WERI-Rb-1 (cell line): ENCODE results near the gene OBP2A.

ENCODE experiments used
- DNase-seq: peaks from one replicate; pipeline ENCODE4 v3.0.0-alpha.2; 2020
- H3K27ac ChIP-seq: fragments of 250-450 bp; sonication (Bioruptor Pico); 2 replicates; pipeline ENCODE4 v1.5.1; 2020; ENCODE audit warnings: mild to moderate bottlenecking, moderate library complexity
- H3K27me3 ChIP-seq: fragments of 250-450 bp; sonication (Bioruptor Pico); 2 replicates; pipeline ENCODE4 v1.5.1; 2021; ENCODE audit warnings: mild to moderate bottlenecking, low read depth, moderate library complexity; ENCODE audit not compliant: insufficient read depth, severe bottlenecking
- H3K36me3 ChIP-seq: fragments of 250-450 bp; sonication (Bioruptor Pico); 2 replicates; pipeline ENCODE4 v1.5.1; 2020; ENCODE audit warnings: mild to moderate bottlenecking, moderate library complexity
- H3K4me3 ChIP-seq: 2 replicates; pipeline ENCODE4 v1.5.1; 2011; ENCODE audit warnings: low read depth, mild to moderate bottlenecking, control low read depth, low read length
- H3K9me3 ChIP-seq: fragments of 250-450 bp; sonication (Bioruptor Pico); 2 replicates; pipeline ENCODE4 v1.5.1; 2021; ENCODE audit warnings: mild to moderate bottlenecking, moderate library complexity; ENCODE audit not compliant: severe bottlenecking
- TF ChIP-seq, protein P1 (sequence below): IDR thresholded peaks from 2 replicates; pipeline ENCODE4 v1.5.1; 2011; ENCODE audit warnings: low read depth, mild to moderate bottlenecking, control low read depth, inconsistent platforms, low read length

Gene OBP2A

DNA sequence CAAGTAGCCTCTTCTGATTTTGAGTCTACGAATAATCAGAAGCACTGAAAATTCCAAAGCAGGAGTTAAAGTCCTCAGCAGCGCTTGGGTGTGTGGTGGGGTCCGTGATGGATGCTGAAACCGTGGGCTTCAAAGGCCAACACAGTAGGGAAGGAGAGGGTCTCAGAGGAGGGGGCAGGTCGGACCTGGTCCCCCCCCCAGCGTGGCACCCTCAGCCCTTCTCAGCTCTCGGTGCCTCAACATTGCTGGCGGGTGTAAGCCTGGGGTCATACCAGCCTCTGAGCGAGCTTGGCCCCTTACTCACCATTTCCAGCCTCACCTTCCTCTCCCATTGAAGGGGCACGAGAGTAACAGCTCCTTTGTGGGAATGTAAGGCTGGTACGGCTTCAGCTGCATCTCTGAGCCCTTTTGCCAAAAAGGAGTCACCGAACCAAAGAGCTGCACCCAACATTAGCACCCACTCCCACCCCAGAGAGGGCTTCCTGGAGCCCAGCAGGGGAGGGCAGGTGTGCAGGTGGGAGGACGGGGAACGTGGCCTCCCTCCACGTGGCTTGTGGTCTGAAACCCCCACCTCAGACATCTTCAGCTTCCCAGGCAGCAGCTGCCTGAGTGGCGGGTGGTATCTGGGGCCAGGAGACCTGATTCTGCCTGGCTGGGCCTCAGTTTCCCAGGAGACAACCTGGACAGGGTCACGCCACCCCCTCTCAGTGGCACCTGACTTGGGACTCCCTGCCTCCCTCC, 31.4 kb upstream of the OBP2A start:
- TF ChIP-seq, protein P1, sequence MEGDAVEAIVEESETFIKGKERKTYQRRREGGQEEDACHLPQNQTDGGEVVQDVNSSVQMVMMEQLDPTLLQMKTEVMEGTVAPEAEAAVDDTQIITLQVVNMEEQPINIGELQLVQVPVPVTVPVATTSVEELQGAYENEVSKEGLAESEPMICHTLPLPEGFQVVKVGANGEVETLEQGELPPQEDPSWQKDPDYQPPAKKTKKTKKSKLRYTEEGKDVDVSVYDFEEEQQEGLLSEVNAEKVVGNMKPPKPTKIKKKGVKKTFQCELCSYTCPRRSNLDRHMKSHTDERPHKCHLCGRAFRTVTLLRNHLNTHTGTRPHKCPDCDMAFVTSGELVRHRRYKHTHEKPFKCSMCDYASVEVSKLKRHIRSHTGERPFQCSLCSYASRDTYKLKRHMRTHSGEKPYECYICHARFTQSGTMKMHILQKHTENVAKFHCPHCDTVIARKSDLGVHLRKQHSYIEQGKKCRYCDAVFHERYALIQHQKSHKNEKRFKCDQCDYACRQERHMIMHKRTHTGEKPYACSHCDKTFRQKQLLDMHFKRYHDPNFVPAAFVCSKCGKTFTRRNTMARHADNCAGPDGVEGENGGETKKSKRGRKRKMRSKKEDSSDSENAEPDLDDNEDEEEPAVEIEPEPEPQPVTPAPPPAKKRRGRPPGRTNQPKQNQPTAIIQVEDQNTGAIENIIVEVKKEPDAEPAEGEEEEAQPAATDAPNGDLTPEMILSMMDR: no peak
- no peak for DNase-seq
- Histone ChIP-seq H3K27ac (no peak overlapping the region), H3K27me3 (no peaks in the 10 kb centered on the region), H3K36me3 (no peaks in the 10 kb centered on the region), H3K4me3 (no peak overlapping the region), H3K9me3 (peaks cover under 1% of the 10 kb centered on the region)

DNA sequence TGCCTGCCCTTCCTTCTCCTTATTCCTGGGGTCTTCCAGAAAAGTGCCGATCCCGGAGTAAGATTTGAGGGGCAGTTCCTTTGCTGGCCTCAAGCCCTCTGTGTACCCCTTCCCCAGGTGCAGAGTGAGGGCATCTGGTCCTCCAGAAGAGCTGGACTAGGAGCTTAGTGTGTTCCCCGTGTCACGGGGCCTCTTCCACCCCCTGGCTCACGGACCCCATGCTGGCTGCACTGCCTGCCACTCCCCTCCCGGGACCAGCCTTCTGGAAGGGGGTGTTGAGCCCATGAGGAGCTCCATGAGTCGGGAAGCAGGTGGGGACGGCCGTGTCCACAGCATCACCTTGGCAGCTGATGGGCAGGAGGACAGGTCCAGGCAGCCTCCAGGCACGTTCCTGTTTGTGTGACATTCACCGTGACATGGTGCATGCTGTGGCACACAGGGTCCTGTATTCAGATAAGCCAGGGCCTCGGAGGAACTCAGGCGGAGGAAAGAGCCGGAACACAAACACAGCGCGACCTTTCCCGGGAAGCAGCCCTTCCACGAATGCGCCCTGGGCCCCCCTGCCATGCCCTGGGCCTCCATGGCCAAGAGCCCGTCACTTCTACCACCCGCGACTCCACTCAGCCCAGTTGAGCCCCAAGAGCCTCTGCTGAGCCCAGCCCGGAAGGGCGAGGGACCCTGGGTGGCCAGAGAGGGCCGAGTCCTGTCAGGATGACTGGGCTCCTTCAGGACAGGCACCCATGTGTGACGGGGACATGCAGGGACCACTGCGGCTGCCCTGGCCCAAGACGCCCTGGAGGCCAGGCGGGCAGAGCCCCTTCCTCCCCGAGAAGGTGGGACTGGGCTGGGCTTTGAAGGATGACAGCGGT, 30.6 kb upstream of the OBP2A start:
- no peak for DNase-seq
- Histone ChIP-seq H3K27me3 (no peaks in the 10 kb centered on the region), H3K27ac (no peak overlapping the region), H3K36me3 (no peaks in the 10 kb centered on the region), H3K9me3 (no peaks in the 10 kb centered on the region), H3K4me3 (no peak overlapping the region)
- TF ChIP-seq, protein P1: no peak

DNA sequence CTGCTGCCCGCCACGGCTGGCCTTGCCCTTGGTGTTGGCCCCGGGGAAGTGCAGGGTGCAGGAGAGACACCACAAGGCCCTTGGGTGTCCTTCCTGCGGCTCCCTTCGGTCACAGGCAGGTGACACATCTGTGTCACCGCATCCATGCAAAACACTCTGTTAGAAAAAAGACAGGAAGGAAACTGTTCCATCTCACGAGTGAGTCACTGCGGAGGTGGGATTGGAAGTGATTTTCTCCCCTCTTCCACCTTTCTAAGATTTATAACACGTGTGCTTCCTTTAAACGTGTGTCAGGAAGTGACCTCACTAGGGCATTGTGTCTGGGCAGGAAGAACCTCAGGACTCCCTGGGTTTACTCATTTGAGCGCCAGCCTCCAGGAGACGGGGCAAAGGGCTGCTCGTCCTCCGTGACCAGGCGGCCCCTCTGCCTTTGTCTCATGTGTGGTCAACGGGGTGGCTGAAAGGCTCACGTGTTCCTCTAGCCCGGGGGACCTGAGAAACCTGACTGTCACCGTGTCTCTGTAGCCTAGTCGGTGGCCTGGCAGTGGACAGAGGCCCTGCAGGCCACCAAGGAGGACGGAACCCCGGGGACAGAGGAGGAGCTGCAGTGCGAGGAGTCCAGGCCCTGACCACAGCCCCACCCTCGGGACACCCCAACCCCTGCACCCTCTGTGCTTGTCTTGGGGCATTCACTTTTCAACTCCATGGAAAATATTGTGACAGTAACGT, 29.6 kb upstream of the OBP2A start:
- Histone ChIP-seq H3K4me3 (no peak overlapping the region), H3K9me3 (no peaks in the 10 kb centered on the region), H3K27ac (no peak overlapping the region), H3K27me3 (no peaks in the 10 kb centered on the region), H3K36me3 (no peaks in the 10 kb centered on the region)
- TF ChIP-seq, protein P1: no peak
- no peak for DNase-seq

DNA sequence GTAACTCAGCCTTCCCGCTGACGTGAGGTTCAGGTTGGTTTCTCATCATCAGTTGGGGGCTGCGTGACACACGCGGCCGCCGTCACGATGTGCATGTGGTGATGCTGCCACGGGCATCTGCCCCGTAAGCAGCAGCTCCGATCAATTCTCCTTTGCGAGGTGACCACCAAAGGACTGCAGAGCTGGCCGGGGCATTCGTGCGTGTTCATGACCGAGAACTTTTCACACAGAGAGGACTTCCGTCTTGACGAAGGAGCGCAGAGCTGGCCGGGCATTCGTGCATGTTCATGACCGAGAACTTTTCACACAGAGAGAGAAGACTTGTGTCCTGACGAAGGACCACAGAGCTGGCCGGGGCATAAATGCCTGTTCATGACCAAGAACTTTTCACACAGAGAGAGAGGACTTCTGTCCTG, 28.5 kb upstream of the OBP2A start:
- TF ChIP-seq, protein P1: no peak
- no peaks in the 10 kb centered on the region for H3K36me3 ChIP-seq
- H3K27me3 ChIP-seq: no peaks in the 10 kb centered on the region
- DNase-seq: no peak
- no peak overlapping the region for H3K27ac ChIP-seq
- H3K4me3 ChIP-seq: no peak overlapping the region
- H3K9me3 ChIP-seq: no peaks in the 10 kb centered on the region

DNA sequence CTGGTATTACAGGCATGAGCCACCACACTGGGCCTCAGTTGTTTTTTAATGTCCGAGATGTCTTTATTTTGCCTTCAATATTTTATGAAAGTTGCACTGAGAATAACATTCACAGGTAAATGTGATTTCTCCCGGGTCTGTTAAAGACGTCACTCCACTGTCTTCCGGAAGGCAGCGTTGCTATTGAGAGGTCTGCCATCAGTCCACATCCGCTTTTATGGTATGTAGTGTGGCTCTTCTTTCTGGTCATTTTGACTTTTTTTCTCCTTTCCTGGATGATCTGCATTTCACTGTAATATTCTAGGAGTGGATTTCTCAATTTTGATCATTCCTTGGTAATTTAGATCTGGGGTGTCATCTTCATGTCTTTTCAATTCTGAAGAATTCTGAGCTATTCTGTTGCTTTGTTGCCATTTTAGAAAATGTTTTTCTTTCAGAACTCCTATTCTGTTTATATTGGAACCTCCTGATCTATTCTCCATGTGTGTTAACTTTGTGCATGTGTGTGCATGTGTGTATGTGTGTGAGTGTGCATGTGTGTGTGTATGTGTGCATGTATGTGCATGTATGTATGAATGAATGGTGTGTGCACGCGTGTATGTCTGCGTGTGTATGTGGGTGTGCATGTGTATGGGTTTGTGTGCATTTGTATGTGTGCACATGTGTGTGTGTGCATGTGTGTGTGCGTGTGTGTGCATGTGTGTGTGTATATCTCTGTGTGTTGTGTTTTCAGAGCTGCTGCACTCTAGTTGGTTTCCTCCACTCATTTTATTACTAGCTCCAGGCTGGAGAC, 26.6 kb upstream of the OBP2A start:
- no peak for DNase-seq
- H3K27me3 ChIP-seq: no peaks in the 10 kb centered on the region
- H3K9me3 ChIP-seq: no peaks in the 10 kb centered on the region
- no peak overlapping the region for H3K4me3 ChIP-seq
- TF ChIP-seq, protein P1: no peak
- H3K36me3 ChIP-seq: no peaks in the 10 kb centered on the region
- H3K27ac ChIP-seq: no peak overlapping the region
